Heart left ventricle (tissue), 13 donors: ENCODE measurements around the gene ZZZ3.

Experiments used
- CTCF ChIP-seq, 12 donors: fragments of 200-600 bp; sonication (generic) in 4 of 12; IDR thresholded peaks; one replicate each; pipeline versions ENCODE4 v1.5.0 to v1.8.0; 2018 to 2022; ENCODE audit warnings: antibody characterized with exemption in 12 of 12, mild to moderate bottlenecking in 5 of 12
- POLR2A ChIP-seq, 2 donors: fragments of 450-650 bp; IDR thresholded peaks; one replicate each; pipeline ENCODE4 v1.6.1; 2017; ENCODE audit warnings: antibody characterized with exemption in 2 of 2, mild to moderate bottlenecking in 2 of 2, moderate library complexity in 2 of 2
- donor health status: ischemic (EF 13 %, LVEDD 7.1; RV severe dilation, severe dysfunction).
- donor health status: DM: no; HTN: yes; CAD: no.
- donor health status: DM: no; HTN: no; CAD: no.
- donor health status: ischemic (EF 25% LVEDD 6.9; RV normal size, moderate dysfunction).
- donor health status: ischemic (EF 25% LVEDD 5.7; RV mildly dilated, moderate dysfunction).
- donor health status: ischemic (EF 35%, LVEDD 5.7; RV mildly dilated, moderate dysfunction).
- donor health status: nonischemic (EF 11% LVEDD 7.7; RV severe dilation, severe dysfunction).
- donor health status: DM: yes; HTN: yes; CAD: no.
- donor health status: PGD.
- donor health status: ischemic (EF 29% LVEDD 5.4; RV normal size, mild dysfunction).
- donor health status: nonischemic (EF 23%, LVEDD 6.1; RV moderate dilation, normal function).

- TF ChIP-seq CTCF (IDR thresholded peaks at IDR 0.05) (peak in 3 of 12 donors; percentile 19 to 43 (median 24)), POLR2A (IDR thresholded peaks at IDR 0.05) (no peak)
Measured at GRCh38 chr1:77687519-77687906, 5.1 kb upstream of the ZZZ3 start.
